ENCODE results near the gene REG1A.

REG1A gene

GRCh38 chr2:79101024-79101423, 19.3 kb upstream of the REG1A start:
- H3K4me3 ChIP-seq (ENCODE audit: low read depth, low read length), result no peak overlapping the region
- TF ChIP-seq POLR2A (IDR thresholded peaks at IDR 0.05; ENCODE audit: extremely low read depth, insufficient read length) (no peak), CTCF (IDR thresholded peaks at IDR 0.05; ENCODE audit: low read depth, low read length) (no peak), MAX (IDR thresholded peaks at IDR 0.05; ENCODE audit: low read depth, low read length) (no peak), MYC (IDR thresholded peaks at IDR 0.05; ENCODE audit: low read depth, low read length) (no peak)
- DNase-seq (ENCODE audit: low read depth), result no peak

GRCh38 chr2:79103214-79103613, 17.1 kb upstream of the REG1A start:
- H3K4me3 ChIP-seq (ENCODE audit: low read depth, low read length), result no peak overlapping the region
- TF ChIP-seq CTCF (IDR thresholded peaks at IDR 0.05; ENCODE audit: low read depth, low read length), result no peak
- no peak for TF ChIP-seq POLR2A (IDR thresholded peaks at IDR 0.05; ENCODE audit: extremely low read depth, insufficient read length)
- DNase-seq (ENCODE audit: low read depth), result no peak

- DNase-seq (ENCODE audit: low read depth), result no peak
- no peak overlapping the region for H3K4me3 ChIP-seq (ENCODE audit: low read depth, low read length)
- TF ChIP-seq POLR2A (IDR thresholded peaks at IDR 0.05; ENCODE audit: extremely low read depth, insufficient read length) (no peak), MYC (IDR thresholded peaks at IDR 0.05; ENCODE audit: low read depth, low read length) (no peak), CTCF (IDR thresholded peaks at IDR 0.05; ENCODE audit: low read depth, low read length) (no peak), MAX (IDR thresholded peaks at IDR 0.05; ENCODE audit: low read depth, low read length) (no peak)
Observed at GRCh38 chr2:79105259-79105658, 15.0 kb upstream of the REG1A start.

GRCh38 chr2:79112269-79112668, 8.0 kb upstream of the REG1A start:
- no peak for DNase-seq (ENCODE audit: low read depth)
- no peak overlapping the region for H3K4me3 ChIP-seq (ENCODE audit: low read depth, low read length)
- TF ChIP-seq MYC (IDR thresholded peaks at IDR 0.05; ENCODE audit: low read depth, low read length) (no peak), MAX (IDR thresholded peaks at IDR 0.05; ENCODE audit: low read depth, low read length) (no peak), POLR2A (IDR thresholded peaks at IDR 0.05; ENCODE audit: extremely low read depth, insufficient read length) (no peak), CTCF (IDR thresholded peaks at IDR 0.05; ENCODE audit: low read depth, low read length) (no peak)

GRCh38 chr2:79114797-79115494, 5.3 kb upstream of the REG1A start:
- no peak overlapping the region for H3K4me3 ChIP-seq (ENCODE audit: low read depth, low read length)
- DNase-seq (ENCODE audit: low read depth), result no peak
- TF ChIP-seq POLR2A (IDR thresholded peaks at IDR 0.05; ENCODE audit: extremely low read depth, insufficient read length) (no peak), CTCF (IDR thresholded peaks at IDR 0.05; ENCODE audit: low read depth, low read length) (no peak), MYC (IDR thresholded peaks at IDR 0.05; ENCODE audit: low read depth, low read length) (no peak), MAX (IDR thresholded peaks at IDR 0.05; ENCODE audit: low read depth, low read length) (no peak)
